ENCODE measurements around the gene ZMYM4.
"Not testable (repeated sequence)": the region's sequence is repeated elsewhere in the genome, so short reads cannot be mapped to it uniquely, and the experiment has no call there.

The ZMYM4 gene

GRCh38 chr1:35463232-35463631 lies 194.7 kb downstream of the ZMYM4 start:
- H3K9me3 Mint-ChIP-seq, result peaks cover 0 to 21% of the 10 kb centered on the region in 2 donors
- H3K27me3 Mint-ChIP-seq, result no peaks in the 10 kb centered on the region
- H3K27ac Mint-ChIP-seq, result peak overlapping the region in 1 of 2 donors; percentile 6
- no peak for ATAC-seq
- H3K4me3 Mint-ChIP-seq, result no peak overlapping the region
- DNase-seq, result no peak
- peaks cover 17% of the 10 kb centered on the region for H3K4me1 Mint-ChIP-seq

- H3K4me1 Mint-ChIP-seq, result peaks cover 17% of the 10 kb centered on the region
- not testable (repeated sequence) for DNase-seq, H3K4me3 Mint-ChIP-seq, H3K27me3 Mint-ChIP-seq, ATAC-seq, H3K27ac Mint-ChIP-seq
- H3K9me3 Mint-ChIP-seq, result peaks cover 0 to 21% of the 10 kb centered on the region in 2 donors
These were observed 195.2 kb downstream of the ZMYM4 start for GRCh38 chr1:35463749-35464148.

- Mint-ChIP-seq H3K4me3 (no peak overlapping the region), H3K27me3 (no peaks in the 10 kb centered on the region), H3K9me3 (peaks cover 0 to 21% of the 10 kb centered on the region in 2 donors), H3K4me1 (peaks cover 17% of the 10 kb centered on the region), H3K27ac (no peak overlapping the region)
- ATAC-seq (no peak), DNase-seq (no peak)
These were observed 197.6 kb downstream of the ZMYM4 start for GRCh38 chr1:35466120-35466519.

- Mint-ChIP-seq H3K9me3 (peaks cover 0 to under 1% of the 10 kb centered on the region in 2 donors), H3K27ac (no peak overlapping the region), H3K27me3 (no peaks in the 10 kb centered on the region), H3K4me3 (no peak overlapping the region), H3K4me1 (no peaks in the 10 kb centered on the region)
- ATAC-seq (no peak), DNase-seq (no peak)
These were observed 202.6 kb downstream of the ZMYM4 start for GRCh38 chr1:35470977-35471613.
